GM12891 (cell line): ENCODE data around the gene TSPAN11.
"Not testable (repeated sequence)": the region's sequence is repeated elsewhere in the genome, so short reads cannot be mapped to it uniquely, and the experiment has no call there.

Experiments
- DNase-seq: peaks from one replicate; pipeline ENCODE4 v3.0.0; 2011; ENCODE audit warnings: low spot score; ENCODE audit not compliant: insufficient read length
- FAIRE-seq: peaks from 2 replicates; lab custom pipeline; 2011; peaks lifted over from hg19 to GRCh38; lab: Jason Lieb, UNC
- PAX5 ChIP-seq: IDR thresholded peaks from 2 replicates; pipeline ENCODE4 v1.6.1; 2011; ENCODE audit warnings: low read length, moderate library complexity, mild to moderate bottlenecking; ENCODE audit not compliant: insufficient read depth, severe bottlenecking
- POLR2A ChIP-seq: IDR thresholded peaks from 2 replicates; pipeline ENCODE4 v1.6.1; 2011; ENCODE audit warnings: low read depth, low read length, control low read depth
- POLR2AphosphoS5 ChIP-seq: IDR thresholded peaks from 2 replicates; pipeline ENCODE4 v1.6.1; 2011; ENCODE audit warnings: low read depth, low read length, control low read depth
- POU2F2 ChIP-seq: IDR thresholded peaks from 2 replicates; pipeline ENCODE4 v1.6.1; 2011; ENCODE audit warnings: low read depth, mild to moderate bottlenecking, control low read depth, low read length, moderate library complexity
- SPI1 ChIP-seq: IDR thresholded peaks from 2 replicates; pipeline ENCODE4 v1.6.1; 2011; ENCODE audit warnings: low read depth, low read length, control low read depth
- TAF1 ChIP-seq: IDR thresholded peaks from 2 replicates; pipeline ENCODE4 v1.6.1; 2011; ENCODE audit warnings: low read depth, low read length, control low read depth

Gene TSPAN11

DNA sequence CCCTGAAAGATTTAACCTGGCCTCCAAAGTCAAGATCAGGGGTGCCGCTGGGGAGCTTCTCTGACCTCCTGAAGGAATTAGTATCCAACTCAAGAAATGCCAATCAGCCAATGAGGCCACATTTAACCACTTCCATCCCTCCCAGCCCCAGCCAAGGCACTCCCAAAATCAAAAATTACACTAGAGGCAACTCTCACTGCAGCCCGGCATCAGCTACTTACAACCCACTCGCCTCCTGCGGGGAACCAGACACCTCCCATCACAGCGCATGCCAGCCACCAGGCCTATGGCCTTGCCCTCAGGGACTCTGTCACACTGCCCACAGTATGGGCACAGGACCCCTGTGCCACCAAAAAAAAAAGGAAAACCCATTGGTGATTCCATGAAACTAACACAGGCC lies 84.8 kb downstream of the TSPAN11 start:
- DNase-seq (no peak), FAIRE-seq (no peak)
- TF ChIP-seq TAF1 (no peak), PAX5 (no peak), SPI1 (no peak), POU2F2 (no peak), POLR2A (no peak), POLR2AphosphoS5 (no peak)

DNA sequence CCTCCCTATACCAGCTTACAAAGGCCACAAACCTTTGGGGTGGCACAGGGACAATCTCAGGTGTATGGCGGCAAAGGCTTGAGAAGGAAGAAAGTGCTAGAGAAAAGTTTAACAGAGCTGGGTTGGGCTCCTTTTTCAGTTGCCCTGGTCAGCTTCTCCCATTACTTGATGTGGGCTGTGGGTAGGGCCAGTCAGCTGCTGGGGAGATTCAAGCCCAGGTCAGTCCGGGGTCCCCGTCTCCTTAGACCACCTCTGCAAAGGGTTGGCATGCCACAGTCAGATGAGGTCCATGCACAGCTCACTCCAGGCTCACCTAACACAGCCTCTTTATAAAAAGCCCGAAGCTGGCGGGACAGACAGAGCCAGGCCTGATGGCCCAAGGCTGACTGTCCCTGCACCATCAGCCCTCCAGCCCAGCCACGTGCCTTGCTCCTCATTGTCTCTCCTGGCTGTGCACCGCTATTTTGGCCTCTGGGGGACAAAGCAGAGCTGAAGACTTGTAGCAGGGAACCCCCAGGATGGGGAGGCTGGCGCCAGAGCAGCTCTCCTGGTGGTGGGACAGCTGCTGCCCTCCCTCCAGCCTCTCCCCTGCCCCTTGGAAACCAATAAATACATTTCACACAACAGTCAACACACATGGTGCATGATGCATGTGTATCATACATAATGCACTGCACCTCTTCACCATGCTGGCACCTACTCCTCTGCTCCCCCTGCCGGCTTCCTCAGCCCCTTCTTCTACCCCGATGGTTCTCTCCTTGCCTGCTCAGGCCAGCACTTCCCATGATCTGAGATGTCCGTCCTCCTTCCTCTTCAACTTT lies 85.4 kb downstream of the TSPAN11 start:
- no peak for FAIRE-seq
- no peak for TF ChIP-seq POU2F2
- no peak for DNase-seq

DNA sequence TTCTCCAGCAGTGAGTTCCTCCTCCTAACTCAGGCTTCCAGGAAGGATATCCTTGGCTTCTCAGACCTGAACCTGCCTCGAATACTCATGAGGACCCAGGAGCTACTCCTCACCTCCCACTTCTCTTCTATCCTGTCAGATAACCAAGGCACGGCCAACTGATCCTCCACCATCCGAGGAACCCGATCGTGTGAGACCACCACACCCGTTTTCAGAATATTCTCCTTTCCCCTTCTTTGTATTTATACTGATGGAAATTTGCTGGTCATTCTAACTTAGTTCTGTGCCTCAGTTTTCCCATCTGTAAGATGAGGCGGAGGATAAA lies 86.0 kb downstream of the TSPAN11 start:
- not testable (repeated sequence) for DNase-seq, FAIRE-seq

DNA sequence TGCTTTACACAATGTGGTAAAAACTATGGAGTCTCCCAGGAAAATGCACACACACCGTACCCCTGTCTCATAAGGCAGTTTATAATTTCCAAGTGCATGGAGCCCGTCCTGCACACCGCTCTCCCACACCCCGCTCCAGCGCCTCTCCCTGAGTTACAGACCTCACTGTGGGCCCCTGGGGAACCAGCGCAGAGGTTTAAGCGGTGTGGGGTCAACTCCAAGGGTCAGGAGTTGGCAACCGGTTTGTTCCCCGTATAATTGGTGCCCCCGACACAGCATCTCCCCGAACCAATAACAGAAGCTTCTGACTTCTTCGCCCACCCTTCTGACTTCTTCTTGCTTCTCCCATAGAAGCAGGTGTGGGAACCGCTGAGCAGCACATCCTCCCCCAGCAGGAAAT lies 88.7 kb downstream of the TSPAN11 start:
- no peak for FAIRE-seq
- DNase-seq: no peak
- TF ChIP-seq PAX5 (no peak), POU2F2 (no peak), POLR2A (no peak), POLR2AphosphoS5 (no peak)

DNA sequence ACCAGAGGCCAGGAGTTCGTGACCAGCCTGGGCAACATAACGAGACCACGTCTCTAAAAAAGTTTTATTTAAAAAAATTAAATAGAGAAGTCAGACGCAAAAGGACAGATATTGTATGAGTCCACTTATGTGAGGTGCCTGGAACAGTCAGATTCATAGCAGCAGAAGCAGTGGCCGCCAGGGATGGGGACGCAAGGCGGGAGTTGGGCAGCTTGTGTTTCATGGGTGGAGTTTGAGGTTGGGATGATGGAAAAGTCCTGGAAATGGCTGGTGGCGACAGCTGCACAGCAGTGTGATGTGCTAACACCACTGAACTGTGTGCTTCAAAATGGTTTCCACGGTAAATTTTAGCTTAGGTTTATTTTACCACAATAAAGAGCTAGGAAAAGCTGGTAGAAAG lies 89.5 kb downstream of the TSPAN11 start:
- no peak for TF ChIP-seq POLR2AphosphoS5
- TF ChIP-seq POU2F2: no peak
- TF ChIP-seq SPI1: no peak
- TF ChIP-seq POLR2A: no peak
- TF ChIP-seq PAX5: no peak
- no peak for TF ChIP-seq TAF1
- DNase-seq (no peak), FAIRE-seq (no peak)

DNA sequence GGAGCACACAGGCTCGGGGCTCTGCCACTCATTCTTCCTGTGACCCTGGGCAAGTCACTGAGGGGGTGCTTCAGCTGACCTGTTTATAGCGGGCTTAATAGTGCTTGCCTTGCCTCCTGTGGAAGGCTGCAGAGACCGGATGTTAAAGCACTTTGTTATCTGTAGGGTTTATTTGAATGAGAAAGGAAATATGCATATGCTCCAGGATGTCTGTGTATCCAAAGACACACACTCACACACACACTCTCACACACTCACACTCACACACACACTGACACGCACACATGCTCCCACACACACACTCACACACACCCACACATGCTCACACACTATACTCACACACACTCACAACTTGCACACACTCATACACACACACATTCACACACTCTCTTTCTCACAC lies 91.0 kb downstream of the TSPAN11 start:
- DNase-seq (no peak), FAIRE-seq (no peak)
- TF ChIP-seq TAF1: no peak
- TF ChIP-seq SPI1: no peak
- no peak for TF ChIP-seq POLR2AphosphoS5
- no peak for TF ChIP-seq PAX5
- no peak for TF ChIP-seq POU2F2
- TF ChIP-seq POLR2A: no peak

DNA sequence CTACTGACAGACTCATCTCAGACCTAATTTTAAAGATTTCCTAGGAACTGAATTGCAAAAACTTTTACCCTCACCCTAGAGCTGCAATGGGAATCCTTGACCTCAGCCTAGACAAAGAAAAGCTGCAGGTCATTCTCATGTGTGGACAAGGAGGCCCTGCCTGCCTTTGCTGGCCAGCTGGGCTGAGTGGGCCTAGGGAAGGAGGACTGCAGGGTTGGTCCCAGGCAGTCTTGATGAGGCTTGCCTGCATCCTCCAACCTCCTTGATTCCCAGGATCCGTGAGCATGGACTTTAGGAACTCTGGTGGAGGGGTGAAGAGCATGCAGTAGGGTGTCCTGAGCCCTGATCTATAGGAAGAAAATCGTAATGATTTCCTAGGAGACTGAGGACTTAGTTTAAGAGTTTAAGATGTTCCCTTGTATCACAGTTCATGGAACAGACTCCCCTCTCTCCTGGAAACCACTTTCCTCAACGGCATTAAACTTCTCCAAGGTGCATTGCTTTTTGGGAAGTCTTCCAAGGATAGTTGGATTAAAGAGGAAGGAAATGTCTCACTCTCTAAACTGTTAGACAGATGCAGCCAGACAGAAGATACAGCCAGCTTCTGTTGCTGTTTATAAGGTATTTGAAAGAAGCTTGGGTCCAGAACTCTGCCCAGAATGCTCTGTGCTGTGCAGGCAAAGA lies 91.7 kb downstream of the TSPAN11 start:
- no peak for TF ChIP-seq POLR2A
- TF ChIP-seq POU2F2: no peak
- TF ChIP-seq SPI1: no peak
- no peak for TF ChIP-seq TAF1
- TF ChIP-seq POLR2AphosphoS5: no peak
- TF ChIP-seq PAX5: no peak
- FAIRE-seq (no peak), DNase-seq (no peak)

DNA sequence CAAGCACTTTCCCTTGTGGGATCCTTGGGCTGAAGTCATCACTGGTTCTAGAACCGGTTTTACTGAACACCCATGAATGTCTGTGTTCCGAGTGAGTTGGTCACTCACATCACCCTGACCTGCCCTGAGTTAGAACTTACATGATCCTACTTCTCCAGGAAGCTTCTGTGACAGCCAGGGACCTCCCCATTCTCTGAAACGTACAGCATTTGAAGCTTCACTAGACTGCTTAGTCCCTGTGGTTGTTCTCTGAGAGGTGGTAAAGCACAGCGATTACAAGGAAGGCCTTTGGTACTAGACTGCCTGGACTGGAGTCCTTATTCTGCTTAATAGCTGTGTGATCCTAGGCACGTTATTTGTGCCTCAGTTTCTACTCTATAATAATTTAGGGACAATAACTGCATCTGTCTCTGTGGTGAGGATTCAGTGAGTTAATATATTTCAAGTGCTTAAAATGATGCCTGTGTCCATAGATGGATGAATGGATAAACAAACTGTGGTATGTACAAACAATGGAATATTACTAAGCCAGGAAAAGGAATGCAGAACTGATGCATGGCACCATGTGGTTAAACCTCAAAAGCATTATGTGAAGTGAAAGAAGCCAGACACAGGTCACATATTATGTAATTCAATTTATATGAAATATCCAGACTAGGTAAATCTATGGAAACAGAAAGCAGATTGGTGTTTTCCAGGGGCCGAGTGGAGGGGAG lies 92.4 kb downstream of the TSPAN11 start:
- TF ChIP-seq SPI1: no peak
- no peak for TF ChIP-seq POLR2AphosphoS5
- no peak for DNase-seq
- no peak for FAIRE-seq

DNA sequence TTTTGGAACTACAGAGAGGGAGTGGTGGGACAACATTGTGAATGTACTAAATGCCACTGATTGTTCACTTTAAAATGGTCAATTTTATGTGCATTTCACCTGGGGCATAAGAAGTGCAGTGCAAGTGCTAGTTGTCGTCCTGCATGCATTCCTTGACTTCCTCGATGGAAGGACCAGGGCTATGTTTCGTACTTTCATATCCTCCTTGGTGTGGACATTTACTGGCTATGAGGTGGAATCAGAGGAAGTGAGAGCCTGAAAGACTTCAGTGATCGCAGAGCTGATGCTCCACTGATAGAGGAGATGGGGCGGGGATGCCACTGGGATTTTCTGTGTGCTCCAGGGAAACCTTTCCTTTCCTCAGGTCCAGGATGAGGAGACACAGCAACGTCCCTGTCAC lies 93.0 kb downstream of the TSPAN11 start:
- FAIRE-seq (no peak), DNase-seq (no peak)
- TF ChIP-seq POU2F2: no peak
- TF ChIP-seq SPI1: no peak
- no peak for TF ChIP-seq POLR2AphosphoS5
- TF ChIP-seq PAX5: no peak
- no peak for TF ChIP-seq POLR2A
- no peak for TF ChIP-seq TAF1

DNA sequence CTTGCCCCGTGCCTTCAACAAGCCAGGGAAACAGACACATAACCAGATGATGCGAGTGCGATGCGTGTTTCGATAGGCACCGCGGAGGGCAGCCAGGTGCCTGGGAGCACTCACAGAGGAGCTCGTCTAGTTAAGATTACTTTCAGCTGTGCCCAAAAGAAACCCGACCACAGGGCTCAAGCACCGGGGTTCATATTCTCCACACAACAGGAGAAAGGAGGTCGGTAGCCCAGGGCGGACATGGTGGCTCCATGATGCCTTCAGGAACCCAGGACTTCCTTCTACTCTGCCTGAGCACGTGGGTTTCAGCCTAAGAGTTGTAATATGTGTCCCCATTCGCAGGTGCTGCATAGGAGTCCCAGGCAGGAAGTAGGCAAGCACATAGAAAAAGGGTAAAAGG lies 93.4 kb downstream of the TSPAN11 start:
- DNase-seq (no peak), FAIRE-seq (no peak)
- TF ChIP-seq TAF1: no peak
- TF ChIP-seq POU2F2: no peak
- TF ChIP-seq PAX5: no peak
- no peak for TF ChIP-seq SPI1
- TF ChIP-seq POLR2A: no peak
- TF ChIP-seq POLR2AphosphoS5: no peak
